NCI-H146 (cell line): Measurements from ENCODE around the gene RNLS.

Source experiments
- DNase-seq: peaks from one replicate; lab custom pipeline; 2025; lab: John Stamatoyannopoulos, UW

Gene RNLS

GRCh38 chr10:88232029-88232895, 350.9 kb downstream of the RNLS start:
- no peak for DNase-seq

- DNase-seq, result no peak
These were observed 352.9 kb downstream of the RNLS start for GRCh38 chr10:88230251-88230650.

GRCh38 chr10:88228130-88228529, 355.0 kb downstream of the RNLS start:
- DNase-seq, result no peak

- DNase-seq, result no peak
These were observed 355.6 kb downstream of the RNLS start for GRCh38 chr10:88227342-88228018.

- DNase-seq, result no peak
These were observed 356.2 kb downstream of the RNLS start for GRCh38 chr10:88226891-88227290.

- no peak for DNase-seq
These were observed 357.0 kb downstream of the RNLS start for GRCh38 chr10:88226071-88226659.
